Endometrial microvascular endothelial cells (primary cell): ENCODE measurements around the gene STBD1. TPM values are rescaled to one million over a fixed set of nuclear protein-coding genes. Genes with fewer than 3 reads are reported as not detected.

Experiments used
- total RNA-seq: library from RNA; depleted of rRNA; stranded (reverse); fragments of >200 nt; gene quantifications from one replicate; pipeline ENCODE4 v1.2.3, GENCODE V29; 2015; ENCODE audit errors: inconsistent ontology term

Gene STBD1
- total RNA-seq, 1 donor from 2014 or later: 0.74 TPM

Other genes with a start within 250 kb of the STBD1 start
- not detected for gene ART3, start 232.0 kb upstream of the STBD1 start, total RNA-seq
- gene NUP54, start 158.3 kb upstream of the STBD1 start, total RNA-seq: 51.9 TPM
- gene SCARB2, start 92.9 kb upstream of the STBD1 start, total RNA-seq: 132 TPM
- gene FAM47E, start 55.0 kb upstream of the STBD1 start, total RNA-seq: not detected
- not detected for gene CCDC158, start 114.4 kb downstream of the STBD1 start, total RNA-seq
- gene SHROOM3, start 128.5 kb downstream of the STBD1 start, total RNA-seq: 3.7 TPM